Smooth muscle cell (in vitro differentiated cells): ENCODE results near the gene DDX10. TPM values are rescaled to one million over a fixed set of nuclear protein-coding genes. Genes with fewer than 3 reads are reported as not detected.

Experiments
- DNase-seq: peaks from one replicate; lab custom pipeline; 2025; ENCODE audit not compliant: unreplicated experiment; lab: John Stamatoyannopoulos, UW
- H2AFZ ChIP-seq: fragments of 200-600 bp; sonication (generic); 2 replicates; pipeline ENCODE4 v1.6.0; 2016; ENCODE audit warnings: antibody characterized with exemption, low read depth, mild to moderate bottlenecking
- H3F3A ChIP-seq: fragments of 200-600 bp; sonication (generic); 2 replicates; pipeline ENCODE4 v1.6.0; 2017; ENCODE audit warnings: antibody characterized with exemption, low read depth
- H3K27ac ChIP-seq: fragments of 200-600 bp; sonication (generic); 2 replicates; pipeline ENCODE4 v1.5.1; 2016; ENCODE audit warnings: low read depth, mild to moderate bottlenecking
- H3K27me3 ChIP-seq: fragments of 200-600 bp; sonication (generic); 2 replicates; pipeline ENCODE4 v1.6.1; 2016; ENCODE audit warnings: low read depth, mild to moderate bottlenecking
- H3K36me3 ChIP-seq: fragments of 200-600 bp; sonication (generic); 2 replicates; pipeline ENCODE4 v1.5.1; 2016; ENCODE audit warnings: low read depth
- H3K4me1 ChIP-seq: fragments of 200-600 bp; sonication (generic); 2 replicates; pipeline ENCODE4 v1.5.1; 2016; ENCODE audit warnings: low read depth
- H3K4me2 ChIP-seq: fragments of 200-600 bp; sonication (generic); 2 replicates; pipeline ENCODE4 v1.6.0; 2016; ENCODE audit warnings: mild to moderate bottlenecking
- H3K4me3 ChIP-seq: fragments of 200-600 bp; sonication (generic); 2 replicates; pipeline ENCODE4 v1.5.1; 2016; ENCODE audit warnings: mild to moderate bottlenecking
- H3K79me2 ChIP-seq: fragments of 200-600 bp; sonication (generic); 2 replicates; pipeline ENCODE4 v1.6.0; 2016; ENCODE audit warnings: low read depth, mild to moderate bottlenecking
- H3K9ac ChIP-seq: fragments of 200-600 bp; sonication (generic); 2 replicates; pipeline ENCODE4 v1.6.0; 2016; ENCODE audit warnings: low read depth
- H3K9me3 ChIP-seq: fragments of 200-600 bp; sonication (generic); replicated peaks from 2 replicates; pipeline ENCODE4 v1.5.1; 2016; ENCODE audit warnings: low read depth
- H4K20me1 ChIP-seq: fragments of 200-600 bp; sonication (generic); 2 replicates; pipeline ENCODE4 v1.6.0; 2016; ENCODE audit warnings: low read depth
- CTCF ChIP-seq: fragments of 200-600 bp; sonication (generic); IDR thresholded peaks from 2 replicates; pipeline ENCODE4 v1.5.1; 2017; ENCODE audit warnings: borderline replicate concordance, mild to moderate bottlenecking, antibody characterized with exemption; ENCODE audit not compliant: insufficient read depth, poor library complexity, severe bottlenecking
- WGBS: methylation state at CpG from one replicate; pipeline ENCODE4 v1.1.7; 2016; ENCODE audit warnings: low lambda C conversion rate; 5-methylcytosine and 5-hydroxymethylcytosine counted together
- polyA plus RNA-seq: library from polyadenylated mRNA; unstranded; fragments of >200 nt; fragmentation: Nextera tagmentation; extraction: Ambion mirVana; gene quantifications from 2 replicates; pipeline ENCODE4 v1.2.1, GENCODE V29; 2016
- total RNA-seq: library from RNA; depleted of rRNA; stranded (reverse); fragments of >200 nt; gene quantifications from 2 replicates; pipeline ENCODE4 v1.2.3, GENCODE V29; 2014

Gene DDX10
- total and polyA plus RNA-seq, 2 experiments from 2014 or later: 7.3 to 15.7 TPM

DNA sequence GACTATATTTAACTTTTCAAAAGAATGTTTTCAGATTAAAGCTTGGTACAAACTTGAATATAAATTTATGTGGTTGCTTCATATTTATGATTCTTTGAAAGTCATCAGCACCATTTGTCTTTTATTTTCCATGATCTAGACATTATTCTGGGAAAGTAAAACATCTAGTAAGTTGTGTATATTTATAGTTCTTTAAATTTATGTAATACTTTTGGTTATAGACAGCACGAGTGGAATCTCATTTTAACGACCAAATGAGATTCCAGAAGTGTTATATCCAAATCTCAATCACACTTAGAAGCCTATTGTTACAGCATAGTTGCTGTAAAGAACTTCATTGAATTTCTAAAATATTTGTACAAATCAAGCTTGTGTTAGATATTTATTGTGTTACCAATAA is 212.3 kb downstream of the DDX10 start:
- Histone ChIP-seq H3K4me3 (no peak overlapping the region), H3K9me3 (no peaks in the 10 kb centered on the region), H3K36me3 (no peaks in the 10 kb centered on the region), H3K9ac (no peak overlapping the region), H3K4me1 (no peaks in the 10 kb centered on the region), H3K79me2 (no peaks in the 10 kb centered on the region), H3K27me3 (no peaks in the 10 kb centered on the region), H2AFZ (no peak overlapping the region), H3F3A (no peaks in the 10 kb centered on the region), H4K20me1 (no peaks in the 10 kb centered on the region), H3K4me2 (no peak overlapping the region), H3K27ac (no peak overlapping the region)
- WGBS: 91% methylated on average over 2 of the region's 2 CpGs
- no peak for TF ChIP-seq CTCF
- no peak for DNase-seq

- no peaks in the 10 kb centered on the region for H4K20me1 ChIP-seq
- H3K79me2 ChIP-seq: no peaks in the 10 kb centered on the region
- no peak overlapping the region for H3K27ac ChIP-seq
- H3K4me1 ChIP-seq: no peaks in the 10 kb centered on the region
- H3F3A ChIP-seq: no peaks in the 10 kb centered on the region
- H2AFZ ChIP-seq: no peak overlapping the region
- no peaks in the 10 kb centered on the region for H3K9me3 ChIP-seq
- TF ChIP-seq CTCF: no peak
- 49% methylated on average over 5 of the region's 5 CpGs for WGBS
- no peak for DNase-seq
- H3K9ac ChIP-seq: no peak overlapping the region
- no peaks in the 10 kb centered on the region for H3K27me3 ChIP-seq
- no peak overlapping the region for H3K4me3 ChIP-seq
- H3K4me2 ChIP-seq: no peak overlapping the region
- no peaks in the 10 kb centered on the region for H3K36me3 ChIP-seq
These were observed 215.6 kb downstream of the DDX10 start for GRCh38 chr11:108880510-108880909.

GRCh38 chr11:108881131-108881530 is 216.3 kb downstream of the DDX10 start:
- H3K9ac ChIP-seq: no peak overlapping the region
- DNase-seq: no peak
- no peak overlapping the region for H3K4me3 ChIP-seq
- no peak overlapping the region for H3K4me2 ChIP-seq
- H3K27ac ChIP-seq: no peak overlapping the region
- H3K9me3 ChIP-seq: no peaks in the 10 kb centered on the region
- no peaks in the 10 kb centered on the region for H3F3A ChIP-seq
- no peaks in the 10 kb centered on the region for H3K4me1 ChIP-seq
- H2AFZ ChIP-seq: no peak overlapping the region
- no peak for TF ChIP-seq CTCF
- H4K20me1 ChIP-seq: no peaks in the 10 kb centered on the region
- no peaks in the 10 kb centered on the region for H3K79me2 ChIP-seq
- no peaks in the 10 kb centered on the region for H3K27me3 ChIP-seq
- no peaks in the 10 kb centered on the region for H3K36me3 ChIP-seq

- H3K9me3 ChIP-seq: no peaks in the 10 kb centered on the region
- no peak overlapping the region for H3K4me2 ChIP-seq
- no peak overlapping the region for H3K9ac ChIP-seq
- no peaks in the 10 kb centered on the region for H3F3A ChIP-seq
- H3K27ac ChIP-seq: peak overlapping the region; percentile 15
- H3K4me1 ChIP-seq: peaks cover 5% of the 10 kb centered on the region
- no peak for DNase-seq
- 78% methylated on average over 5 of the region's 5 CpGs for WGBS
- H3K27me3 ChIP-seq: no peaks in the 10 kb centered on the region
- H3K4me3 ChIP-seq: no peak overlapping the region
- H3K79me2 ChIP-seq: no peaks in the 10 kb centered on the region
- H4K20me1 ChIP-seq: no peaks in the 10 kb centered on the region
- no peak overlapping the region for H2AFZ ChIP-seq
- no peak for TF ChIP-seq CTCF
- H3K36me3 ChIP-seq: no peaks in the 10 kb centered on the region
These were observed 217.5 kb downstream of the DDX10 start for GRCh38 chr11:108882211-108882831.
